ENCODE data around the gene PELO.

The PELO gene

DNA sequence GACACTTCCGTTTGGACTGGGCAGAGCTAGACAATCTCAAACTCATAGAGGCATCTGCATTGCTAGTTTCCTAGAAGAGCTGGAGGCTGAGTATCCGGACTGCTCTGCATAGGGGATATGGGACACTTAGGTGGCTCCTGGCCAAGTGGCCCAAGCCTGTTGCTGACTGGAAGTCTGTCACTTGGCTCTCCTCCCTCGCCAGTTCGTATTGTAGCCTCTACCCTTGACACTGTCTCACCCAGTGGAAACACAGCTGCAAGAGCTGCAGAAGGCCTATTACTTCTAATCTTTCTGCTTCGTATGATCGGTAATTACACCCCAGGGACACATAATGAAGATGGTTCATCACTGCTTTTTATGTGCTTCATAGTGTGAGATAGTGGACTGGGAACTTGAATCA is 34.7 kb downstream of the PELO start:
- DNase-seq (ENCODE audit: low read depth) = no peak
- no peak for TF ChIP-seq MYC (IDR thresholded peaks at IDR 0.05; ENCODE audit: low read depth, low read length)
- TF ChIP-seq, protein P1, sequence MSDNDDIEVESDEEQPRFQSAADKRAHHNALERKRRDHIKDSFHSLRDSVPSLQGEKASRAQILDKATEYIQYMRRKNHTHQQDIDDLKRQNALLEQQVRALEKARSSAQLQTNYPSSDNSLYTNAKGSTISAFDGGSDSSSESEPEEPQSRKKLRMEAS (IDR thresholded peaks at IDR 0.05; ENCODE audit: low read depth, low read length) = no peak
- TF ChIP-seq, protein P2, sequence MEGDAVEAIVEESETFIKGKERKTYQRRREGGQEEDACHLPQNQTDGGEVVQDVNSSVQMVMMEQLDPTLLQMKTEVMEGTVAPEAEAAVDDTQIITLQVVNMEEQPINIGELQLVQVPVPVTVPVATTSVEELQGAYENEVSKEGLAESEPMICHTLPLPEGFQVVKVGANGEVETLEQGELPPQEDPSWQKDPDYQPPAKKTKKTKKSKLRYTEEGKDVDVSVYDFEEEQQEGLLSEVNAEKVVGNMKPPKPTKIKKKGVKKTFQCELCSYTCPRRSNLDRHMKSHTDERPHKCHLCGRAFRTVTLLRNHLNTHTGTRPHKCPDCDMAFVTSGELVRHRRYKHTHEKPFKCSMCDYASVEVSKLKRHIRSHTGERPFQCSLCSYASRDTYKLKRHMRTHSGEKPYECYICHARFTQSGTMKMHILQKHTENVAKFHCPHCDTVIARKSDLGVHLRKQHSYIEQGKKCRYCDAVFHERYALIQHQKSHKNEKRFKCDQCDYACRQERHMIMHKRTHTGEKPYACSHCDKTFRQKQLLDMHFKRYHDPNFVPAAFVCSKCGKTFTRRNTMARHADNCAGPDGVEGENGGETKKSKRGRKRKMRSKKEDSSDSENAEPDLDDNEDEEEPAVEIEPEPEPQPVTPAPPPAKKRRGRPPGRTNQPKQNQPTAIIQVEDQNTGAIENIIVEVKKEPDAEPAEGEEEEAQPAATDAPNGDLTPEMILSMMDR (IDR thresholded peaks at IDR 0.05; ENCODE audit: low read depth, low read length) = no peak
- no peak for TF ChIP-seq POLR2A (IDR thresholded peaks at IDR 0.05; ENCODE audit: extremely low read depth, insufficient read length)
- H3K4me3 ChIP-seq (ENCODE audit: low read depth, low read length) = no peak overlapping the region

DNA sequence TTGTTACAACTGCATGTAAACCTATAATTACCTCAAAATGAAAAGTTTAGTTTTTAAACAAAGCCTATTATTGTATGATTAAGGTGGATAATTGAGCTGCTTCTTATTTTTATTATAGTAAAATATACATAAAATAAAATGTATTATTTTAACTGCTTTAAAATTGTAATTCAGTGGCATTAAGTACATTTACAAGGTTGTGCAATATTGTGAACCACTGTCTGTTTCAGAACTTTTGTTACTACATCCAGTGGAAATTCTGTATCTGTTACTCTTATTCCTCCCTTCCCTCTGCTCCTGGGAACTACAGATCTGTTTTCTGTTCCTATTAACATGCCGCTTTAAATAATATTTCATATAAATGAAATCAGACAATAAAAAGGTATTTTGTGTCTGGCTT is 37.1 kb downstream of the PELO start:
- H3K4me3 ChIP-seq (ENCODE audit: low read depth, low read length) = no peak overlapping the region
- TF ChIP-seq MYC (IDR thresholded peaks at IDR 0.05; ENCODE audit: low read depth, low read length) = no peak
- TF ChIP-seq POLR2A (IDR thresholded peaks at IDR 0.05; ENCODE audit: extremely low read depth, insufficient read length) = no peak
- TF ChIP-seq, protein P1 (IDR thresholded peaks at IDR 0.05; ENCODE audit: low read depth, low read length) = no peak
- TF ChIP-seq, protein P2 (IDR thresholded peaks at IDR 0.05; ENCODE audit: low read depth, low read length) = no peak
- DNase-seq (ENCODE audit: low read depth) = no peak

DNA sequence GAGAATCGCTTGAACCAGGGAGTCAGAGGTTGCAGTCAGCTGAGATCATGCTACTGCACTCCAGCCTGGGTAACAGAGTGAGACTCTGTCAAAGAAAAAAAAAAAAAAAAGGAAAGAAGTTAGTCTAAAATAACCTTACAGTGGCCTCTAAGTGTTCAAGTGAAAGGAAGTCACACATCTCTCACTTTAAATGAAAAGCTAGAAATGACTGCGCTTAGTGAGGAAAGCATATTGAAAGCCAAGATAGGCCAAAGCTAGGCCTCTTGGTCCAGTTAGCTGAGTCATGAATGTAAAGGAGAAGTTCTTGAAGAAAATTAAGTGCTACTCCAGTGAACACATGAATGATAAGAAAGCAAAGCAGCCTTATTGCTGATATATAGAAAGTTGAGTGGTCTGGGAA is 38.1 kb downstream of the PELO start:
- no peak for TF ChIP-seq POLR2A (IDR thresholded peaks at IDR 0.05; ENCODE audit: extremely low read depth, insufficient read length)
- TF ChIP-seq, protein P1 (IDR thresholded peaks at IDR 0.05; ENCODE audit: low read depth, low read length) = no peak
- TF ChIP-seq, protein P2 (IDR thresholded peaks at IDR 0.05; ENCODE audit: low read depth, low read length) = no peak
- no peak overlapping the region for H3K4me3 ChIP-seq (ENCODE audit: low read depth, low read length)
- no peak for DNase-seq (ENCODE audit: low read depth)

DNA sequence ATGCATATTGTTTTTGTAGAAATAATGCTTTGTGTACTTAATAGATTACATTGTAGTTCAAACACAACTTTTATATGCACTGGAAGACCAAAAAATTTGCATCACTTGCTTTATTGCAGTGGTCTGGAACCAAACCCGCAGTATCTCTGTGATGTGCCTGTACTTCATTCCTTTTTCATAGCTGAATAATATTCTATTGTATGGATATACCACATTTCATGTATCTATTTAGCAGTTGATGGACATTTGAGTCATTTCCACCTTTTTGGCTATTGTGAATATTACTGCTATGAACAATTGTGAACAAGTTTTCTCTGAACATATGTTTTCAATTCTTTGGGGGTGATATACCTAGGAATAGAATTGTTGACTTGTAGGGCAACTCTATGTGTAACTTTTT is 40.1 kb downstream of the PELO start:
- H3K4me3 ChIP-seq (ENCODE audit: low read depth, low read length) = no peak overlapping the region
- TF ChIP-seq MYC (IDR thresholded peaks at IDR 0.05; ENCODE audit: low read depth, low read length) = no peak
- TF ChIP-seq, protein P2 (IDR thresholded peaks at IDR 0.05; ENCODE audit: low read depth, low read length) = no peak
- no peak for TF ChIP-seq POLR2A (IDR thresholded peaks at IDR 0.05; ENCODE audit: extremely low read depth, insufficient read length)
- TF ChIP-seq, protein P1 (IDR thresholded peaks at IDR 0.05; ENCODE audit: low read depth, low read length) = no peak
- no peak for DNase-seq (ENCODE audit: low read depth)

DNA sequence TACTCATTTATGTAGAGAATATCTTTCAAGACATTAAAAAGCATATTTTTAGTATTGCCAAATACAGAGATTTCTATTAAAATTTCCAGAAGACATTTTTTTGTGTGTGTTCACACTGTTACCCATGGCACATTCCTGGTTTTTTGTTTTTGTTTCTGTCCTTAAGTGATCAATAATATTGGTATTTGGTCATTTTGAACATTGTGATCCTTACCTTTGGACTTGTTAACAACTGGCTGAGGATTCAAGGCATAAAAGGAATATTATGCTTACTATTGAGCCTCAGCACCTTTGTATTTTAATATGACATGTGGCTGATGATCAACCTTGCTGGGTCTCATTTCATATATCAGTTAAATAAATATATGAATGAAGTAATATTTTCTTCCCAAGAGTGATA is 41.9 kb downstream of the PELO start:
- TF ChIP-seq, protein P2 (IDR thresholded peaks at IDR 0.05; ENCODE audit: low read depth, low read length) = no peak
- TF ChIP-seq POLR2A (IDR thresholded peaks at IDR 0.05; ENCODE audit: extremely low read depth, insufficient read length) (no peak), MYC (IDR thresholded peaks at IDR 0.05; ENCODE audit: low read depth, low read length) (no peak)
- TF ChIP-seq, protein P1 (IDR thresholded peaks at IDR 0.05; ENCODE audit: low read depth, low read length) = no peak
- DNase-seq (ENCODE audit: low read depth) = no peak
- H3K4me3 ChIP-seq (ENCODE audit: low read depth, low read length) = no peak overlapping the region

DNA sequence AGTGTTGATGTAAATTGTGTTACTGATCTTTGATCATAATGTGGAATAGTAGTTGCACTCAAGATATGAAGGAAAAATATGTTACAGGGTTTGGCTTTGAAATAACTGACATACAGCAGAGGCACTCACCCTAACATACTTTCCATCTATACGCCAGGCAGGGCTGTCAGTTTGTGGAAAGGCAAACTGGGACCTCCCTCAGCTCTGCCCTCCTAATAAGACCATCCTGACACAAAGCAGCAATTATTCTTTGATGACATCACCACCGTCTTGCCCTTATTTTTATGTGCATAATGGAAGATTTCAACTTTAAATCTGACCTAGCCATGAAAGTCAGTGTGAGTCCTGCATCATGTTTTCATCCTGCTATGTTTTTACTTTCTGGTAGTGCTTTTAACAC is 42.9 kb downstream of the PELO start:
- no peak for DNase-seq (ENCODE audit: low read depth)
- TF ChIP-seq MYC (IDR thresholded peaks at IDR 0.05; ENCODE audit: low read depth, low read length) = no peak
- TF ChIP-seq, protein P1 (IDR thresholded peaks at IDR 0.05; ENCODE audit: low read depth, low read length) = no peak
- no peak for TF ChIP-seq POLR2A (IDR thresholded peaks at IDR 0.05; ENCODE audit: extremely low read depth, insufficient read length)
- TF ChIP-seq, protein P2 (IDR thresholded peaks at IDR 0.05; ENCODE audit: low read depth, low read length) = no peak
- no peak overlapping the region for H3K4me3 ChIP-seq (ENCODE audit: low read depth, low read length)
